Omental fat pad (tissue), 4 donors: ENCODE data around the gene SNAI3. TPM values are rescaled to one million over a fixed set of nuclear protein-coding genes. Genes with fewer than 3 reads are reported as not detected.

Experiments used
- ATAC-seq: fragments of 150-250 bp; one replicate; pipeline ENCODE4 v1.9.1; 2016; ENCODE audit warnings: mild to moderate bottlenecking, moderate library complexity; ENCODE audit not compliant: low FRiP score
- DNase-seq: peaks from one replicate; pipeline ENCODE4 v3.0.0-alpha.2; 2019; ENCODE audit warnings: low spot score
- CTCF ChIP-seq, 3 donors: fragments of 450-650 bp; IDR thresholded peaks; one replicate each; pipeline ENCODE4 v1.5.1; 2016 to 2017; ENCODE audit warnings: antibody characterized with exemption in 3 of 3, mild to moderate bottlenecking in 3 of 3, moderate library complexity in 2 of 3
- total RNA-seq, 4 donors: library from RNA; depleted of rRNA; stranded (reverse); fragments of >200 nt; gene quantifications; one replicate each; pipeline ENCODE4 v1.1.0, GENCODE V29; 2016

The SNAI3 gene
- total RNA-seq, 4 donors from 2014 or later, result 0.37 to 2.3 (median 0.99) TPM

GRCh38 chr16:88687676-88688012 lies 1.3 kb upstream of the SNAI3 start:
- DNase-seq (no peak), ATAC-seq (no peak)
- no peak for TF ChIP-seq CTCF (IDR thresholded peaks at IDR 0.05)

- ATAC-seq (no peak), DNase-seq (no peak)
- TF ChIP-seq CTCF (IDR thresholded peaks at IDR 0.05), result no peak
Measured at GRCh38 chr16:88687254-88687576, 908 bp upstream of the SNAI3 start.

- ATAC-seq, result no peak
- DNase-seq, result no peak
- no peak for TF ChIP-seq CTCF (IDR thresholded peaks at IDR 0.05)
Measured at GRCh38 chr16:88686062-88686438, 257 bp downstream of the SNAI3 start.

- ATAC-seq (no peak), DNase-seq (peak; percentile 46)
- TF ChIP-seq CTCF (IDR thresholded peaks at IDR 0.05), result peak in 1 of 3 donors; percentile 43
Measured at GRCh38 chr16:88685156-88686061, 898 bp downstream of the SNAI3 start.

- ATAC-seq, result no peak
- TF ChIP-seq CTCF (IDR thresholded peaks at IDR 0.05), result no peak
- DNase-seq, result no peak
Measured at GRCh38 chr16:88684569-88685155, 1.6 kb downstream of the SNAI3 start.

- DNase-seq (no peak), ATAC-seq (no peak)
- no peak for TF ChIP-seq CTCF (IDR thresholded peaks at IDR 0.05)
Measured at GRCh38 chr16:88681709-88682451, 4.4 kb downstream of the SNAI3 start.
